ENCODE measurements around the gene ZBTB3. TPM values are rescaled to one million over a fixed set of nuclear protein-coding genes. Genes with fewer than 3 reads are reported as not detected.

Gene ZBTB3
- total RNA-seq, 2 donors from 2014 or later = 16.9 to 33.8 TPM

DNA sequence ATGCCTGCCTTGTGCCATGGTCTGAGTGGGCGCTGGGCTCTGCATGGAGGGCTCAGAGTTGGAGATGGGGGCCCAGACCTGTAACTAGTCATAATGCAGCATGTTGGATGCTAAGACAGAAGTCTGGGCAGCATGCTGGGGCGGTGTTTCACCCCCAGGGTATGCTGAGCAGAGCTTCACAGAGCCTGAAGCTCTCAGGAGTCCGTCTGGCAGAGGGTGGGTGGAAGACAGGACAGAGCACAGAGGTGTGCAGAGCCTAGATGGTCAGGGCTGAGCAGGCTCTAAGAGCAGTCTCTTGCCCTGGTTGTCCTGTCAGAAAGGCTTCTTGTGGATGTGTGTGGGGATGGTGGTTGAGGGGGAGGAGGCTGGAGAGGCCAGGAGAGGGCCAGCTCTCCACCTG is 24.5 kb upstream of the ZBTB3 start:
- Mint-ChIP-seq H3K9me3 (no peaks in the 10 kb centered on the region), H3K36me3 (ENCODE audit: low read depth) (peaks cover 75% of the 10 kb centered on the region), H3K4me3 (no peak overlapping the region), H3K27me3 (ENCODE audit: insufficient read depth) (no peaks in the 10 kb centered on the region), H3K4me1 (peaks cover 4% of the 10 kb centered on the region), H3K27ac (peak overlapping the region; percentile 39)
- 92% methylated on average over 2 to 3 of the region's 3 CpGs for WGBS, 2 experiments (ENCODE audit: insufficient coverage in 1 of 2, insufficient read length in 1 of 2)
- TF ChIP-seq, protein P1, sequence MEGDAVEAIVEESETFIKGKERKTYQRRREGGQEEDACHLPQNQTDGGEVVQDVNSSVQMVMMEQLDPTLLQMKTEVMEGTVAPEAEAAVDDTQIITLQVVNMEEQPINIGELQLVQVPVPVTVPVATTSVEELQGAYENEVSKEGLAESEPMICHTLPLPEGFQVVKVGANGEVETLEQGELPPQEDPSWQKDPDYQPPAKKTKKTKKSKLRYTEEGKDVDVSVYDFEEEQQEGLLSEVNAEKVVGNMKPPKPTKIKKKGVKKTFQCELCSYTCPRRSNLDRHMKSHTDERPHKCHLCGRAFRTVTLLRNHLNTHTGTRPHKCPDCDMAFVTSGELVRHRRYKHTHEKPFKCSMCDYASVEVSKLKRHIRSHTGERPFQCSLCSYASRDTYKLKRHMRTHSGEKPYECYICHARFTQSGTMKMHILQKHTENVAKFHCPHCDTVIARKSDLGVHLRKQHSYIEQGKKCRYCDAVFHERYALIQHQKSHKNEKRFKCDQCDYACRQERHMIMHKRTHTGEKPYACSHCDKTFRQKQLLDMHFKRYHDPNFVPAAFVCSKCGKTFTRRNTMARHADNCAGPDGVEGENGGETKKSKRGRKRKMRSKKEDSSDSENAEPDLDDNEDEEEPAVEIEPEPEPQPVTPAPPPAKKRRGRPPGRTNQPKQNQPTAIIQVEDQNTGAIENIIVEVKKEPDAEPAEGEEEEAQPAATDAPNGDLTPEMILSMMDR (conservative IDR thresholded peaks at IDR 0.05) = no peak
- no peak for DNase-seq
- Histone ChIP-seq H3K4me3 (ENCODE audit: low read length) (no peak overlapping the region), H3K36me3 (ENCODE audit: control insufficient read depth, insufficient read depth, low read length) (peaks cover 47% of the 10 kb centered on the region), H3K27ac (ENCODE audit: low read depth, low read length) (no peak overlapping the region), H3K9me3 (ENCODE audit: control insufficient read depth, low read length) (no peaks in the 10 kb centered on the region), H3K27me3 (ENCODE audit: control insufficient read depth, insufficient read depth, low read length, poor library complexity, severe bottlenecking) (no peaks in the 10 kb centered on the region), H3K4me1 (ENCODE audit: control insufficient read depth, insufficient read depth, low read length) (no peaks in the 10 kb centered on the region), H3K9ac (ENCODE audit: extremely low read depth, low read length, poor library complexity, severe bottlenecking) (no peak overlapping the region)

DNA sequence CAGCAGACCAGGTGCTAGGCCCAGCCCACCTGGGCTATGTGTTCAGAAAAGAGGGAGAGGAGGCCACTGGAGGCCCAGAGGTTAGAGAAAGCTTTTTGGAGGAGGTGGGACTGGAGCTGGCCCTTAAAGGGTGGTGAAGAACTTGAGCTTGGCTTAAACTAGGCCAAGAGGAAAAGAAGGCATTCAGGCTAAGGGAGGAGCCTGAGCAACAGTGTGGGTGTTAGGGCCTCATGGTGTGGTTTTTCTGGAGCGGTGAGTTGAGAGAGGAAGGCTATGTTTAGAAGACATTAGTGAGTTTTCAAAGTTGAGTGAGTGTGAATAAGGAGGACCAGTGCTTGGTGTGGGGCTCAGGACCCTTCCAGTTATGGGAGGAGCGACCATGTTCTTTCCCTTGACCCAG is 23.4 kb upstream of the ZBTB3 start:
- H3K4me3 ChIP-seq (ENCODE audit: low read length) = no peak overlapping the region
- Mint-ChIP-seq H3K4me3 (no peak overlapping the region), H3K27me3 (ENCODE audit: insufficient read depth) (no peaks in the 10 kb centered on the region), H3K4me1 (peaks cover 4% of the 10 kb centered on the region), H3K27ac (peak overlapping the region; percentile 3), H3K9me3 (no peaks in the 10 kb centered on the region), H3K36me3 (ENCODE audit: low read depth) (peaks cover 65% of the 10 kb centered on the region)
- no peaks in the 10 kb centered on the region for H3K27me3 ChIP-seq (ENCODE audit: control insufficient read depth, insufficient read depth, low read length, poor library complexity, severe bottlenecking)
- no peaks in the 10 kb centered on the region for H3K4me1 ChIP-seq (ENCODE audit: control insufficient read depth, insufficient read depth, low read length)
- WGBS, 2 experiments (ENCODE audit: insufficient coverage in 1 of 2, insufficient read length in 1 of 2) = 93% methylated on average over 2 of the region's 2 CpGs; no CpG with 5 or more reads in 1 of the 2 experiments
- H3K9ac ChIP-seq (ENCODE audit: extremely low read depth, low read length, poor library complexity, severe bottlenecking) = no peak overlapping the region
- peaks cover 41% of the 10 kb centered on the region for H3K36me3 ChIP-seq (ENCODE audit: control insufficient read depth, insufficient read depth, low read length)
- no peak for DNase-seq
- TF ChIP-seq, protein P1 (conservative IDR thresholded peaks at IDR 0.05) = no peak
- H3K9me3 ChIP-seq (ENCODE audit: control insufficient read depth, low read length) = no peaks in the 10 kb centered on the region
- H3K27ac ChIP-seq (ENCODE audit: low read depth, low read length) = no peak overlapping the region

DNA sequence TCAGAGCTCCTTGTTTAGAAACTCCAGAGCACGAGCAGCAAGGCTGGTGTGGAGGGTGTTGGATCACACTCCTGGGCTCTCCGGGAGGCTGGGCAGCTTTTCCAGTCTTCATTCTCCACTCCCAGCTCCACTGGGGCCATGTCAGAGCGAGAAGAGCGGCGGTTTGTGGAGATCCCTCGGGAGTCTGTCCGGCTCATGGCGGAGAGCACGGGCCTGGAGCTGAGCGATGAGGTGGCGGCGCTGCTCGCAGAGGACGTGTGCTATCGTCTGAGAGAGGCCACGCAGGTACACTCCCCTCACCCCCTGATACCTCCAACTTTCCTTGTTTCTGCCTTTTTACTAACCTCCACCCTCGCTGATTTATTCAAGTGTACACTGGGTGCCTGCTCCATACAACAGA is 21.7 kb upstream of the ZBTB3 start:
- TF ChIP-seq, protein P1 (conservative IDR thresholded peaks at IDR 0.05) = no peak
- H3K4me1 Mint-ChIP-seq = peaks cover 7% of the 10 kb centered on the region
- no peaks in the 10 kb centered on the region for H3K27me3 ChIP-seq (ENCODE audit: control insufficient read depth, insufficient read depth, low read length, poor library complexity, severe bottlenecking)
- H3K4me3 ChIP-seq (ENCODE audit: low read length) = no peak overlapping the region
- H3K9me3 Mint-ChIP-seq = no peaks in the 10 kb centered on the region
- peak overlapping the region; percentile 26 for H3K27ac Mint-ChIP-seq
- no peak overlapping the region for H3K4me3 Mint-ChIP-seq
- H3K27me3 Mint-ChIP-seq (ENCODE audit: insufficient read depth) = no peaks in the 10 kb centered on the region
- no peaks in the 10 kb centered on the region for H3K4me1 ChIP-seq (ENCODE audit: control insufficient read depth, insufficient read depth, low read length)
- peaks cover 32% of the 10 kb centered on the region for H3K36me3 ChIP-seq (ENCODE audit: control insufficient read depth, insufficient read depth, low read length)
- no peak overlapping the region for H3K27ac ChIP-seq (ENCODE audit: low read depth, low read length)
- H3K36me3 Mint-ChIP-seq (ENCODE audit: low read depth) = peaks cover 53% of the 10 kb centered on the region
- 94 to 99% methylated on average over 13 to 17 of the region's 17 CpGs for WGBS, 2 experiments (ENCODE audit: insufficient coverage in 1 of 2, insufficient read length in 1 of 2)
- H3K9me3 ChIP-seq (ENCODE audit: control insufficient read depth, low read length) = no peaks in the 10 kb centered on the region
- no peak for DNase-seq
- H3K9ac ChIP-seq (ENCODE audit: extremely low read depth, low read length, poor library complexity, severe bottlenecking) = no peak overlapping the region

All from endodermal cell (in vitro differentiated cells).